Stimulated activated effector memory CD8-positive, alpha-beta T cell treated with anti-CD3 and anti-CD28 coated beads, Interleukin-12 subunit alpha, Interleukin-12 subunit beta, amount 100 ng/mL, for 72 hours (primary cell): ENCODE measurements around the gene CYS1.
"Not testable (repeated sequence)": the region's sequence is repeated elsewhere in the genome, so short reads cannot be mapped to it uniquely, and the experiment has no call there.

Source experiments
- ATAC-seq: fragments of 150-1000 bp; cut with Tn5 transposase; 2 replicates; pipeline ENCODE4 v1.10.0; 2021
- DNase-seq, 2 donors: peaks; one replicate each; pipeline ENCODE4 v3.0.0; 2021 to 2022; ENCODE audit warnings: low spot score in 2 of 2
- H3K27ac Mint-ChIP-seq: one replicate; pipeline ENCODE4 v1.8.0; 2022; ENCODE audit warnings: mild to moderate bottlenecking, mixed read lengths
- H3K36me3 Mint-ChIP-seq: one replicate; pipeline ENCODE4 v1.8.0; 2022; ENCODE audit warnings: mild to moderate bottlenecking, mixed read lengths
- H3K4me1 Mint-ChIP-seq: one replicate; pipeline ENCODE4 v1.8.0; 2022; ENCODE audit warnings: mixed read lengths
- H3K4me3 Mint-ChIP-seq: one replicate; pipeline ENCODE4 v1.8.0; 2022; ENCODE audit warnings: mild to moderate bottlenecking, mixed read lengths
- H3K9me3 Mint-ChIP-seq: one replicate; pipeline ENCODE4 v1.8.0; 2022; ENCODE audit warnings: mixed read lengths

CYS1 gene

DNA sequence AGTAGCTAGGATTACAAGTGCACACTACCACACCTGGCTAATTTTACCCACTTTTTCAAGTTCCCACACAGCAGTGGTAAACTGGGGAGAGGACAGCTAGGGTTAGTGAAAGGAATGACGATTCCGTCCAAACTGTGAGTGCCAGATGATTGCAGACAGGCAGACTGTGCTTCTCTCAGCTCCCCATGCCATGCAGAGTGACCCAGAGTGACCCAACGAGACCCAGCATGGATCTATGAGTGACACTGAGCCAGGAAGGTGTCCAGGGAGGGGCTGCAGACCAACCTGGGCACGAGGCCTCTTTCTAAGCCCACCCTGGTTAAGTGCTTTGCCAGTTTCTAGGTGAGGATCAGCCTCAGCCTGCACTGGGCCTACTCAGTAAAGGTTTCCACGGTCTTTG is 44.6 kb downstream of the CYS1 start:
- no peaks in the 10 kb centered on the region for H3K9me3 Mint-ChIP-seq

DNA sequence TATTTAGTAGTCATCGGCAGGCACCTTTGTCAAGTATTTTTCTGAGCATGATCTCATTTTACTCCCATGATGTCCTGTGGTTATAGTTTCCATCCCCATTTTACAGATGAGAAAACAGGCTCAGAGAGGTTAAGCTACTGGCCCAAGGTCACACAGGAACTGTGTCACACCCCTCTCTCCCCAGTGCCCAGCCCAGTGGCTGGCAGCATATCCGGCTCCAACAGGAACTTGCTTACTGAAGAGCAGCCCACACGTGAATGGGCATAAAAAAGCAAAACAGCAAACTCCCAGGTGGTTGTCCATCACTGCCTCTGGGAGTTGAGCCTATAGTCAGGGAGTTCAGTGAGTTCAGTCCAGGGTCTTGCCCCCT is 45.2 kb downstream of the CYS1 start:
- H3K27ac Mint-ChIP-seq, result peak overlapping the region; percentile 71
- ATAC-seq (peak; percentile 9), DNase-seq (no peak)
- H3K36me3 Mint-ChIP-seq, result no peaks in the 10 kb centered on the region
- H3K4me3 Mint-ChIP-seq, result peak overlapping the region; percentile 17
- no peaks in the 10 kb centered on the region for H3K9me3 Mint-ChIP-seq
- H3K4me1 Mint-ChIP-seq, result peaks cover 50% of the 10 kb centered on the region

More for the DNA sequence above, 44.6 kb downstream of the CYS1 start:
- Mint-ChIP-seq H3K36me3 (no peaks in the 10 kb centered on the region), H3K4me3 (peak overlapping the region; percentile 17), H3K27ac (peak overlapping the region; percentile 71), H3K4me1 (peaks cover 45% of the 10 kb centered on the region)
- ATAC-seq, result no peak
- DNase-seq, result no peak

DNA sequence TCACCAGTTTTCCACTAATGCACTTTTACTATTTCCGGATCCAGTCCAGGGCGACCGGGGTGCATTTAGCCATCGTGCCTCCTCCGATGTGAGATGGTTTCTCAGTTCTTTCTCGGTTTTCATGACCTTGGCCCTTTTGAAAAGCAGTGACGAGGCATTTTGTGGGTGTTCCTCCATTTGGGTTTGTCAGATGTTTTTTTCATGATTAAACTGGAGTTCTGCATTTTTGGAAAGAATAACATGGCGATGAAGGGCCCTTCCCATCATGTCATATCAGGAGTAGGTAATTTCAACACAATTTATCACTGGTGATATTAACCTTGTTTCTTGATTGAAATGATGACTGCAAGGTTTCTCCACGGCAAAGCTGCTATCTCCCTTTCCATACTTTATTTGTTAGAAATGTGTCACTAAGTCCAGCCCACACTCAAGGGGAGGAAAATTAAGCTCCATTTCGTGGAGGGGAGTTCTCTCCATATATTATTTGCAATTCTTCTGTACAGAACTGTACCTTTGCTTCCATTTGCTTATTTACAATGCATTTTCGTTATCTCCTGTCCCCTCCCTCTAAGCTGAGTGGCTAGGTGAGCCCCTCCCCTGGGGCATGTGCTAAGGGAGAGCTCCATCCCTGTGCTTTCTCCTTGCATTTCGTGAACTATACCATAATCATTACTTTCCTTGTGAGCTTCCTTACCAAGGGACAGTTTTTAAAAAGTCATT is 45.7 kb downstream of the CYS1 start:
- ATAC-seq (no peak), DNase-seq (no peak)
- Mint-ChIP-seq H3K36me3 (no peaks in the 10 kb centered on the region), H3K9me3 (no peaks in the 10 kb centered on the region), H3K27ac (peak overlapping the region; percentile 71), H3K4me1 (peaks cover 55% of the 10 kb centered on the region), H3K4me3 (peak overlapping the region; percentile 17)

DNA sequence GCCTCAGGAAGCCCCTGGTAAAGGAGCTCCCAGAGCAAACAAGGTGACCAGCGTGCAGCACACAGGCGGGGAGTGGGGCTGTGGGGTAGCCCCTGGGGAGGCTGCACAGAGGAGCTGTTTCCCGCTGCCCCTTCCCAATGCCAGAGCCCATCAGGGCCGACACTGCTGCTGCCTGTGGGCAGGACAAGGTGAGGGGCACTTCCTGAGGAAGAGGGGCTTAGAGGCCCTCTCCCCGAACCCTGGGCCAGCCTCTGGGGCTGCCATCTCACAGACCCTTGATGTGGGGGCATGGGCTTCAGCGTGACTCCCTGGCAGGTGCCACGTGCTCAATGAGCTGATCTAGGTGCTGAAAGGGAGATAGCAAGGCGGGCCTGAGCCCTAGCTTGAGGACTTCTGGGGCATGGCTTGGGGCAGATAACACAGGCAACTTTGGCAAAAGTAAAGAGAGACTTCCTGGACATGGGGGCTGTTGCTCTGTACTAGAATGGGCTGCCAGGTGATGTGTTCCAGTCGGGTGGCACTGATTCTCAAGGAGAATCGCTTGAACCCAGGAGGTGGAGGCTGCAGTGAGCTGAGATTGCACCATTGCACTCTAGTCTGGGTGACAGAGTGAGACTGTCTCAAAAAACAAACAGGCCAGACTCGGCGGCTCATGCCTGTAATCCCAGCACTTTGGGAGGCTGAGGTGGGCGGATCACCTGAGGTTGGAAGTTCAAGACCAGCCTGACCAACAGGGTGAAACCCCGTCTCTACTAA is 46.8 kb downstream of the CYS1 start:
- ATAC-seq (no peak), DNase-seq (no peak)
- no peak overlapping the region for H3K4me3 Mint-ChIP-seq
- H3K27ac Mint-ChIP-seq, result no peak overlapping the region
- no peaks in the 10 kb centered on the region for H3K9me3 Mint-ChIP-seq
- no peaks in the 10 kb centered on the region for H3K36me3 Mint-ChIP-seq
- H3K4me1 Mint-ChIP-seq, result peaks cover 62% of the 10 kb centered on the region

DNA sequence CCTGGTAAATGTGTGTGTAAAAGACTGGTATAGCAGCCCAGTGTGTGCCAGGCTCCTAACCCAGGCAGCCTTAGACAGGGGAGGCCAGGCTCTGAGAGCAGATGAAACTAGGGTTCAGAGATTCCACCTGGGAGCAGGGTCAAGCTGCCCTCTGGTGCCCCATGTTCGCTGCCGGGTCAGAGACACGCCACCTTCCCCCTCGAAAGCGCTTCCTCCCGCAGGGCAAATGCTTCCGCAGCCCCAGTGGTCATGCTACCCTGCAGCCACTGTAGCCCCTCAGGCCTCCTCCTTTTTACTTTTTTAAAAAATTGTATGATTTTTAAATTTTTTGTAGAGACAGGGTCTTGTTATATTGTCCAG is 47.5 kb downstream of the CYS1 start:
- Mint-ChIP-seq H3K36me3 (no peaks in the 10 kb centered on the region), H3K4me3 (no peak overlapping the region), H3K9me3 (no peaks in the 10 kb centered on the region), H3K4me1 (peaks cover 56% of the 10 kb centered on the region), H3K27ac (no peak overlapping the region)
- DNase-seq (no peak), ATAC-seq (no peak)

DNA sequence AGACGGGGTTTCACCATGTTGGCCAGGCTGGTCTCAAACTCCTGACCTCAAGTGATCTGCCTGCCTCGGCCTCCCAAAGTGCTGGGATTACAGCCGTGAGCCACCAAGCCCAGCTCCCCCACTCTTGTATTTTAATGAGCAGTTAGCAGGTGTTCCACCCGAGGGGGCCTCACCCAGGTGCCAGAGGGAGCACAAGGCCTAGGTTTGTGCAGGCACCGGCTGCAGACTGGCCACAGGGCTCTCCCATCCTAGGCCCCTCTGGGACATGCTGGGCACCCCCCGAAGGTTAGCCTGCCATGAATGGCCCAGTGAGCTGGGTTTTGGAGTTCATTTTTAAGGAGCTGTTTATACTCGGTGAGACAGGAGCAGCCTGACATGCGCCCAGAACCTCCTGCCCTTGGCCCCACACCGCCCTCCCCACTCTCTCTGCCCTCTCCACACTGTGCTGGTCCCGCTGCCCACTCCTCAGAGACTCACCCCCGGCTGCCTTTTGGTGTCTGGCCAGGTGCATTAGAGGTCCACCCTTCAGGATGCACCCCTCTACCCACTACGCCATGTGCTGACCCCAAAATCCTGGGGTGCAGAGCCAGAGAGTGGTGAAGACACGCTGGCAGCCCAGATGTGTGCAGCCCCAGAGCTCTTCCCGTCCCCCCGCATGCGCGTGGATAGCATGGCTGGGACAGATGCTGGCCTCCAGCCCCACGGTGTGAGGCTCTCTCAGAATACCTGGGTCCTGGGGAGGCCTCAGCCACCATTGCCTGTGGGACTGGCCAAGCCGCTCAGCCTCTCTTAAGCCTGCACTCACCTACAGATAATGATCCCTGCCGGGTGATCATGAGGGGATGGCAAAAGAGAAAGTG is 48.1 kb downstream of the CYS1 start:
- Mint-ChIP-seq H3K9me3 (no peaks in the 10 kb centered on the region), H3K4me3 (no peak overlapping the region), H3K4me1 (peaks cover 53% of the 10 kb centered on the region), H3K27ac (peak overlapping the region; percentile 29), H3K36me3 (no peaks in the 10 kb centered on the region)
- no peak for DNase-seq
- ATAC-seq, result no peak

DNA sequence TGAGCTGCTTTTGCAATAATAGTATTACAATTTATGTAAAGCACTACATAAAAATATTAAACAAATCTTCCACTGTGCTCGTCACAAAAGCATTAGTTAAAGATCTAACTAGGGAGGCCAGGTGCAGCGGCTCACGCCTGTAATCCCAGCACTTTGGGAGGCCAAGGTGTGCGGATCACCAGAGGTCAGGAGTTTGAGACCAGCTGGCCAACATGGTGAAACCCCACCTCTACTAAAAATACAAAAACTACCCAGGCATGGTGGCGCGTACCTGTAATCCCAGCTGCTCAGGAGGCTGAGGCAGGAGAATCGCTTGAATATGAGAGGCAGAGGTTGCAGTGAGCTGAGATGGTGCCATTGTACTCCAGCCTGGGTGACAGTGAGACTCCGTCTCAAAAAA is 49.4 kb downstream of the CYS1 start:
- ATAC-seq, H3K9me3 Mint-ChIP-seq, H3K36me3 Mint-ChIP-seq, H3K4me3 Mint-ChIP-seq, DNase-seq: not testable (repeated sequence)
- H3K27ac Mint-ChIP-seq, result peak overlapping the region; percentile 93
- H3K4me1 Mint-ChIP-seq, result peaks cover 40% of the 10 kb centered on the region

DNA sequence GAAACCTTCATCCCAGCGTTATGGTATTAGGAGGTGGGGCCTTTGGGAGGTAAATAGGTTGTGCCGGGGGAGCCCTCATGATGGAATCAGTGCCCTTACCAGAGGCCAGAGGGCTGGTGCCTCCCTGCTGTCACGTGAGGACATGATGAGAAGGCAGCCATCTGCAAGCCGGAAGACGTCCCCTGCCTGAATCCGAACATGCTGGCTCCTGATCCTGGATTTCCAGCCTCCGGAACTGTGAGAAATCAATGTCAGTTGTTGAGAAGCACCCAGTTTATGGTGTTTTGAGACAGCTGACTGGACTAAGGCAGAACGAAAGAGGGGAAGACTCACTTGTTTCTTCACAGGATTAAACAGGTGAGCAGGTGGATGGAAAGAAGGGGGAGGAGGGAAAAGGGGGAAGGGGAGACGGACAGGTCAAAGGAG is 49.9 kb downstream of the CYS1 start:
- ATAC-seq (no peak), DNase-seq (no peak)
- H3K27ac Mint-ChIP-seq, result peak overlapping the region; percentile 93
- H3K4me1 Mint-ChIP-seq, result peaks cover 35% of the 10 kb centered on the region
- H3K36me3 Mint-ChIP-seq, result no peaks in the 10 kb centered on the region
- peak overlapping the region; percentile 74 for H3K4me3 Mint-ChIP-seq
- H3K9me3 Mint-ChIP-seq, result no peaks in the 10 kb centered on the region

DNA sequence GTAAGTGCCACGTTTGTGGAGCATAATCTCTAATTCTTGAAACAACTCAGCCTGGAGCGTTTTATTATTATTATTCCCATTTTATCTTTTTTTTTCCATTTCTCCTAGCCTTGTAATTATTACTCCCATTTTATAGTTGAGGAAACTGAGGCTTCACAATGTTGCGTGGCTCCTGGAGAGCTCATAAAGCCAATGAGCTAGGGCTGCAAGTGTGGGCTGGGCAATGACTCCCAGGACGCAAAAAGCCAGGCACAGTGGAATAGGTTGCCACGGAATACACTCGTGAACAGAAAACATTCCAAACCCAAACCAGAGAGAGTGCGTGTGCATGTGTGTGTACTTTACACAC is 50.4 kb downstream of the CYS1 start:
- H3K4me1 Mint-ChIP-seq, result peaks cover 30% of the 10 kb centered on the region

DNA sequence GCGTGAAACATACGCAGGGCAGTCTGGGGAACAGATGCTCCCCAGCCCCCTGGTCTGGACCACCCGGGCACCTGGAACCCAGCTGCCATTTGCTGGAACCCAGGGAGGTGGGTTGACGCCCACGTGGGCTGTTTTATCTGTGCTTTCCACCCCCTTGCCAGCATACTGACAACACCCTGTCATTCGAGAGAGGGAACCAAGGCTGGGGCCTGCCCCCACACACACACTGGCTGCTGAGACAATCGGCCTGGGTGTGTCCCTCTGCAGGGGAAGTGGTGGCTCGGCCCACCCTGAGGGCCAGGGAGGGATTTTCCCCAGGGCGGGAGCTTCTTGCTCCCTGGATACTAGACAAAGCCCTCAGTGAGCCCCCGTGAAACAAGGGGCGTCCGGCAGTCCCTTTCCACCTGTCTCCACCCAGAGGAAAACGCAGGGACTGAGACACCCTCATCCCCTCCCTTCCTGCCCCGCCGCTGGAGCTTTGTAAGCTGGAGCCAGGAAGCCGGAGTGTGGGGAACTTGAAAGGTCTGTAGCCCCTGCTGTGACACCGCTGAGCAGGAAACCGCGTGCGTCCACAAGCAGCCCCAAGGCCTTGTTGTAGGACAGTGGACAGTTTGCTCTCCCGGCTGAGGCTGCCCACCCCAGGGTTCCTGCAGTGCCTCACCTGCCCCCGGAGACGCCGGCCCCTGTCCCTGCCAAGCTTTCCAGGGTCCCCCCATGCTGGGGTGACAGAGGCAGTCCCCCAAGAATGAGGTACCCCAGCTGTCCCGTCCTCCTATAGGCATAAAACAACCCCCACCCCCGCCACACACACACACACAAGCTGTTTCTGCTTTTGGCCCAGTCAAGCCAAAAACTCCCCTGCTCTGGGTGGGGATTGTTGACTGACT is 51.0 kb downstream of the CYS1 start:
- peak overlapping the region; percentile 93 for H3K27ac Mint-ChIP-seq
- H3K9me3 Mint-ChIP-seq, result no peaks in the 10 kb centered on the region
- ATAC-seq (peak; percentile 95), DNase-seq (peak; percentile 39 to 76)
- no peaks in the 10 kb centered on the region for H3K36me3 Mint-ChIP-seq
- peak overlapping the region; percentile 74 for H3K4me3 Mint-ChIP-seq
- peaks cover 24% of the 10 kb centered on the region for H3K4me1 Mint-ChIP-seq

More for the DNA sequence above, 50.4 kb downstream of the CYS1 start:
- peak overlapping the region; percentile 93 for H3K27ac Mint-ChIP-seq
- ATAC-seq, result no peak
- DNase-seq, result no peak
- H3K4me3 Mint-ChIP-seq, result peak overlapping the region; percentile 74
- H3K9me3 Mint-ChIP-seq, result no peaks in the 10 kb centered on the region
- no peaks in the 10 kb centered on the region for H3K36me3 Mint-ChIP-seq

DNA sequence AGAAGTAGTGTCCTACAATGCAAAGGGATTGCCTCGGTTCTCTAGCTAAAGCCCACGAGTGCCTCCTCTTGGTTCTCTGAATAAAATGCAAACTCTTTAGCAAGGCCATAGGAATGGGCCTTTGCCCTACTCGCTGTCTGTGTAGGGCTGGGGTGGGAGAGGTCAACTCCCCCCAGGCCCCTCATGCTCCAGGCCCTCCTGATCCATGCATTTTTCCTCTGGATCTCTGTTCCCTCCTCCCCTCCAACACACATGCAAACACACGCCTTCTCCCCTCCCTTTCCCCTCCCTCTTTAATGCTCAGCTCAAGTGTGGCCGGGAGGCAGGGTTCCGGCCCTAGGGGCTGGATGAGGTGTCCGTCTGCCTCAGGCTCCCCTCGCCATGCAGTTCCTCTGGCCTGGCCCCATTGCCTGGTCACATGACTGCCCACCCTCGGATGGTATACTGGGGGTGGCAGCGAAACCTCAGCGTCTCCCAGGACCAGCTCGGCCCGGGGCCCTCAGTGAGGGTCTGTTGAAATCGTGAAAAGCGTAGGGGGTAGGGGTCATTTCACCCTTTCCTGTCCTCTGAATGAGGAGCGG is 51.7 kb downstream of the CYS1 start:
- Mint-ChIP-seq H3K36me3 (no peaks in the 10 kb centered on the region), H3K9me3 (no peaks in the 10 kb centered on the region), H3K27ac (peak overlapping the region; percentile 93), H3K4me1 (peaks cover 22% of the 10 kb centered on the region), H3K4me3 (peak overlapping the region; percentile 74)
- ATAC-seq (no peak), DNase-seq (no peak)

DNA sequence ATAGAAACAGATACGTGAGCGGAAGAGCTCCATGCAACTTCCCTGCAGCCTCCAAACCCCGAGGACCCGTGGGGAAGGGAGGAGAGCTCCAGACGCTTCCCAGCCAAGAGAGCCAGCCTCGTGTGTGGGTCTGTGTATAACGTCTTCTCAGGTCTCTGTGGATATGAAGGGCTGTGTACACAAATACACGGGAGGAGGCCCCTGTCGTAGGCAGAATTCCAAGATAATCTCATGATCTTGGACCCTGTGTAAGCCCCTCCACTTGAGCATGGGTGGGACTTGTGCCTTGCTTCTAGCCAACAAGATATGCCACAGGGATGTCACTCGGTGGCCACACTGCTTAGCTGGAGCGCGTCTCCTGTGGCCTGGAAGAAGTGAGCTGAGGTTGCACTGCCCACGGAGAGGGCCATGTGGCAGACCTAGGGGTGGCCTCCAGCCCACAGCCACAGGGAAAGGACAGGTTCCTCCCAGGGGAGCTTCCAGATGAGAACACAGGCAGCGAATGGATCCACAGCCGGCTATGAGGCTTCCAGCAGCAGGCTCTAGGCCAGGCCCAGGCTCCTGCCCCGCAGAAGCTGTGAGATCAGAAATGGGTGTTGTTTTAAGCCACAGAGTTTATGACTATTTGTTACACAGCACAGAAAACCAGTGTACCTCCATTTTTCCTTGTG is 52.4 kb downstream of the CYS1 start:
- peaks cover 22% of the 10 kb centered on the region for H3K4me1 Mint-ChIP-seq
- H3K27ac Mint-ChIP-seq, result no peak overlapping the region

DNA sequence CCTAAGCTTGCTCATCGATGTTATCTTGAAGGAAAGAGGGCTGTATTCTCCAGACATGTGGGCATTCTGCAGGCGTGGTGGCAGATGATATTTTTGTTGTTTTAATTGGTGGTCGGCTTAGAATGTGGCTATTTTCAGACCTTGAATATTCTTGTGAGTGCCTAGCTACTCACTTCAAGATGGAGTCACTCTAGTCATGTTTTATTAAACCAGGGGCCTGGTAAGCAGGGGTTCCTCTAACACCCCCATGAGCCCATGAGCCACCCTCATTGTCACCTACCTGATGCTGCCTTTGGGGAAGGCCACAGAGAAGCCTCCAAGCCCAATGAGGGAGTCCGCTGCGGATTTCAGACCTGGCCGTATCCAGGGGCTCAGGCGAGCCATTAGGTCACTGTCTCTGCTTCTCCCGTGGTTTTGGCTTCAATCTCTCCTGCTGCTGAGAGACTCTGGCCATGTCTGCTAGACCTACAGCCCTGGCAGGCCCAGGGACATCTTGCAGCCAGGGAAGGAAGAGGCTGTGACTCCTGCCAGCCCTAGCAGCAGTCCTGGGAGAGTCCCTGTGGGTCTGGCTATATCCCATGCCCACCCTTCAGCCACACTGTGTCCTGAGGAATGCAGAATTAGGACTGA is 53.2 kb downstream of the CYS1 start:
- H3K36me3 Mint-ChIP-seq, result no peaks in the 10 kb centered on the region
- H3K4me1 Mint-ChIP-seq, result peaks cover 22% of the 10 kb centered on the region
- no peak overlapping the region for H3K4me3 Mint-ChIP-seq
- no peak overlapping the region for H3K27ac Mint-ChIP-seq
- DNase-seq (no peak), ATAC-seq (no peak)
- no peaks in the 10 kb centered on the region for H3K9me3 Mint-ChIP-seq

More for the DNA sequence above, 52.4 kb downstream of the CYS1 start:
- no peak for ATAC-seq
- Mint-ChIP-seq H3K4me3 (no peak overlapping the region), H3K36me3 (no peaks in the 10 kb centered on the region), H3K9me3 (no peaks in the 10 kb centered on the region)
- no peak for DNase-seq
